T-helper 2 cell treated with Interferon-gamma antibody and Interleukin-4, amounts not matched to agents 5 μg/mL and 100 μg/mL, for 36 hours (primary cell): ENCODE results near the gene SERINC2.

Experiments
- DNase-seq: peaks from one replicate; pipeline ENCODE4 v3.0.0; 2021; ENCODE audit warnings: low spot score
- H3K27ac Mint-ChIP-seq: one replicate; pipeline ENCODE4 v1.8.0; 2021; ENCODE audit warnings: mild to moderate bottlenecking, mixed read lengths
- H3K27me3 Mint-ChIP-seq: one replicate; pipeline ENCODE4 v1.8.0; 2021; ENCODE audit warnings: low read depth, mixed read lengths
- H3K36me3 Mint-ChIP-seq: one replicate; pipeline ENCODE4 v1.8.0; 2021; ENCODE audit warnings: low read depth, mixed read lengths
- H3K4me1 Mint-ChIP-seq: one replicate; pipeline ENCODE4 v1.8.0; 2021; ENCODE audit warnings: low read depth, mixed read lengths
- H3K4me3 Mint-ChIP-seq: one replicate; pipeline ENCODE4 v1.8.0; 2022; ENCODE audit warnings: mild to moderate bottlenecking, moderate library complexity, mixed read lengths
- H3K9me3 Mint-ChIP-seq: one replicate; pipeline ENCODE4 v1.8.0; 2021; ENCODE audit warnings: mixed read lengths

Gene SERINC2

GRCh38 chr1:31413405-31414001 lies 490 bp downstream of the SERINC2 start:
- no peak for DNase-seq
- H3K4me3 Mint-ChIP-seq: peak overlapping the region; percentile 90
- no peak overlapping the region for H3K27ac Mint-ChIP-seq
- peaks cover 3% of the 10 kb centered on the region for H3K4me1 Mint-ChIP-seq
- no peaks in the 10 kb centered on the region for H3K9me3 Mint-ChIP-seq
- no peaks in the 10 kb centered on the region for H3K36me3 Mint-ChIP-seq
- peaks cover 61% of the 10 kb centered on the region for H3K27me3 Mint-ChIP-seq

- Mint-ChIP-seq H3K27ac (no peak overlapping the region), H3K4me1 (peaks cover 3% of the 10 kb centered on the region), H3K27me3 (peaks cover 61% of the 10 kb centered on the region), H3K4me3 (no peak overlapping the region), H3K36me3 (no peaks in the 10 kb centered on the region), H3K9me3 (no peaks in the 10 kb centered on the region)
- DNase-seq: no peak
Observed at GRCh38 chr1:31414980-31415370, 2.0 kb downstream of the SERINC2 start.

- DNase-seq: no peak
- no peak overlapping the region for H3K4me3 Mint-ChIP-seq
- H3K9me3 Mint-ChIP-seq: no peaks in the 10 kb centered on the region
- H3K27ac Mint-ChIP-seq: no peak overlapping the region
- H3K4me1 Mint-ChIP-seq: peaks cover 3% of the 10 kb centered on the region
- peaks cover 59% of the 10 kb centered on the region for H3K27me3 Mint-ChIP-seq
- no peaks in the 10 kb centered on the region for H3K36me3 Mint-ChIP-seq
Observed at GRCh38 chr1:31415658-31416057, 2.6 kb downstream of the SERINC2 start.

- Mint-ChIP-seq H3K27ac (no peak overlapping the region), H3K27me3 (peaks cover 53% of the 10 kb centered on the region), H3K4me1 (peaks cover 3% of the 10 kb centered on the region), H3K9me3 (no peaks in the 10 kb centered on the region), H3K4me3 (no peak overlapping the region), H3K36me3 (no peaks in the 10 kb centered on the region)
- DNase-seq: no peak
Observed at GRCh38 chr1:31416101-31416736, 3.2 kb downstream of the SERINC2 start.

GRCh38 chr1:31417148-31417547 lies 4.1 kb downstream of the SERINC2 start:
- no peak for DNase-seq
- no peaks in the 10 kb centered on the region for H3K9me3 Mint-ChIP-seq
- H3K4me1 Mint-ChIP-seq: peaks cover 3% of the 10 kb centered on the region
- no peak overlapping the region for H3K27ac Mint-ChIP-seq
- H3K4me3 Mint-ChIP-seq: no peak overlapping the region
- no peaks in the 10 kb centered on the region for H3K36me3 Mint-ChIP-seq
- H3K27me3 Mint-ChIP-seq: peaks cover 44% of the 10 kb centered on the region

GRCh38 chr1:31418626-31419323 lies 5.8 kb downstream of the SERINC2 start:
- DNase-seq: no peak
- H3K27me3 Mint-ChIP-seq: peaks cover 46% of the 10 kb centered on the region
- no peaks in the 10 kb centered on the region for H3K9me3 Mint-ChIP-seq
- no peak overlapping the region for H3K4me3 Mint-ChIP-seq
- peaks cover 4% of the 10 kb centered on the region for H3K4me1 Mint-ChIP-seq
- no peak overlapping the region for H3K27ac Mint-ChIP-seq
- no peaks in the 10 kb centered on the region for H3K36me3 Mint-ChIP-seq

DNA sequence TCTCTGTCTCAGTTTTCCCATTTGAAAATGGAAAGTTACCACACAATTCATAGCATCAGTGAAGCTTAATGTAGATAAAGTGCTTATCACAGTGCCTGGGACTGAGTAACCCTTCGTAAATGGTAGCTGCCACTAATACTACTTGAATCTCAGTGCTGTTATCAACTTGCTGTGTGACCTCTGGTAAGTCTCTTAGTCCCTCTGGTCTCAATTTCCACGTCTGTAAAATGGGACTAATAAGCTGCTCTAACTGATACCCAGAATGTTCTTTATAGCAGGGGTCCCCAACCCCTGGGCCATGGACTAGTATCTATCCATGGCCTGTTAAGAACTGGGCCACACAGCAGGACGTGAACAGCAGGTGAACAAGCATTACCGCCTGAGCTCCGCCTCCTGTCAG lies 7.7 kb downstream of the SERINC2 start:
- peaks cover 33% of the 10 kb centered on the region for H3K27me3 Mint-ChIP-seq
- no peak for DNase-seq
- no peak overlapping the region for H3K27ac Mint-ChIP-seq
- H3K36me3 Mint-ChIP-seq: no peaks in the 10 kb centered on the region
- no peaks in the 10 kb centered on the region for H3K9me3 Mint-ChIP-seq
- H3K4me1 Mint-ChIP-seq: peaks cover 3% of the 10 kb centered on the region
- no peak overlapping the region for H3K4me3 Mint-ChIP-seq

GRCh38 chr1:31421371-31422040 lies 8.5 kb downstream of the SERINC2 start:
- no peak for DNase-seq
- Mint-ChIP-seq H3K27ac (no peak overlapping the region), H3K4me3 (no peak overlapping the region), H3K27me3 (peaks cover 26% of the 10 kb centered on the region), H3K36me3 (no peaks in the 10 kb centered on the region), H3K9me3 (no peaks in the 10 kb centered on the region), H3K4me1 (peaks cover 3% of the 10 kb centered on the region)

GRCh38 chr1:31422505-31423319 lies 9.7 kb downstream of the SERINC2 start:
- Mint-ChIP-seq H3K27me3 (peaks cover 17% of the 10 kb centered on the region), H3K9me3 (no peaks in the 10 kb centered on the region), H3K27ac (no peak overlapping the region), H3K4me3 (no peak overlapping the region), H3K36me3 (no peaks in the 10 kb centered on the region), H3K4me1 (peaks cover 3% of the 10 kb centered on the region)
- peak; percentile 49 for DNase-seq

DNA sequence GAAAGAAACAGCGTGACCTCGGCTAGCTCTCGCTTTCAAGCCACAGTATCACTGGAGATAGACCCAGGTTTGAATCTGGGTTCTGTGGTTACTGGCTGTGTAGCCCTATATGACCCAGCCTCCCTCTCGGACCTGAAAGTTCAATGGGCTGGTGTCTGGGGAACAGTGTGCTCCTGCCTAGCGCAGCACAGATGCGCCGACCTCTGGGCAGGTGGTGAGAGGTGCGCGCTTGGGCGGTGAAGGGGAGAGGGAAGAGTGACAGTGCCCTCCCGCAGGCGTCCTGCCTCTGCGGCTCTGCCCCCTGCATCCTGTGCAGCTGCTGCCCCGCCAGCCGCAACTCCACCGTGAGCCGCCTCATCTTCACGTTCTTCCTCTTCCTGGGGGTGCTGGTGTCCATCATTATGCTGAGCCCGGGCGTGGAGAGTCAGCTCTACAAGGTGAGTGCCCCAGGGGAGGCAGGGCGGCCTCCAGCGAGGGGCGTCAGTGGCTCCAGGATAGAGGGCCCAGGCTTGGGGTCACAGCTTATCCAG lies 10.5 kb downstream of the SERINC2 start:
- Mint-ChIP-seq H3K4me3 (no peak overlapping the region), H3K9me3 (no peaks in the 10 kb centered on the region), H3K27ac (no peak overlapping the region), H3K4me1 (peaks cover 3% of the 10 kb centered on the region), H3K27me3 (peaks cover 17% of the 10 kb centered on the region), H3K36me3 (no peaks in the 10 kb centered on the region)
- DNase-seq: no peak

- Mint-ChIP-seq H3K27ac (no peak overlapping the region), H3K4me3 (no peak overlapping the region), H3K9me3 (no peaks in the 10 kb centered on the region), H3K4me1 (peaks cover 3% of the 10 kb centered on the region), H3K27me3 (peaks cover 17% of the 10 kb centered on the region), H3K36me3 (no peaks in the 10 kb centered on the region)
- no peak for DNase-seq
Observed at GRCh38 chr1:31424568-31424967, 11.6 kb downstream of the SERINC2 start.

DNA sequence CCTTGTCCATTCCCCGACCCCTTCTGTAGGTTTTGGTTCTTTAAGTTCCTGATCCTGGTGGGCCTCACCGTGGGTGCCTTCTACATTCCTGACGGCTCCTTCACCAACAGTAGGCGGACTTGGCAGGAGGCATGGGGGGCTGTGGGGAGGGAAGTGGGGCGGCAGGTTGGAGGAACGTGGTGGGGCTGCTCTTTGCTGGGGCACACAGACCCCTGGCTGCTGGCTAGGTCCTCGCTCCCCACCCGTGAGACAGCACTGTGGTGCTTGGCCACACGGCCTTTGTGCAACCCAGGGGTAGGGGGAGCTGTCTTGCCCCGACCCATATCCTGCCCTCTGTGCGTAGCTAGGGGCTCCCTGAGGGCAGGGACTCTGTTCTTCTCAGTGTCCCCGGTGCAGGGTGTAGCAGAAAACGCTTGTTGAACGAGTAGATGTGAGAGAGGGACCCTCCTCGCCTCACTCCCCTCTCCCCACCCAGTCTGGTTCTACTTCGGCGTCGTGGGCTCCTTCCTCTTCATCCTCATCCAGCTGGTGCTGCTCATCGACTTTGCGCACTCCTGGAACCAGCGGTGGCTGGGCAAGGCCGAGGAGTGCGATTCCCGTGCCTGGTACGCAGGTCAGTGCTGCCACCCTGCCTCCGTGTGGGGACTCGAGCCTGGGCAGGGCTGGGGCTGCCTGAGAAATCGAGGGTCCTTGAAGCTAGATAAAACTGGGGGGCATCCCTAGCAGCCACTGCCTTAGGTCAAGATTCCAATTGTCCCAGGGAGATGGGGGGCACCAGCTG lies 12.5 kb downstream of the SERINC2 start:
- Mint-ChIP-seq H3K4me3 (no peak overlapping the region), H3K36me3 (no peaks in the 10 kb centered on the region), H3K9me3 (no peaks in the 10 kb centered on the region), H3K27ac (no peak overlapping the region), H3K27me3 (peaks cover 17% of the 10 kb centered on the region), H3K4me1 (peaks cover 3% of the 10 kb centered on the region)
- DNase-seq: no peak
